ENCODE data around the gene MAST4. TPM values are rescaled to one million over a fixed set of nuclear protein-coding genes. Genes with fewer than 3 reads are reported as not detected.

Gene MAST4
- total and polyA plus RNA-seq, 2 donors (not counting 1 experiment from before 2014, with no cell fraction given): 2.5 to 57.1 TPM

DNA sequence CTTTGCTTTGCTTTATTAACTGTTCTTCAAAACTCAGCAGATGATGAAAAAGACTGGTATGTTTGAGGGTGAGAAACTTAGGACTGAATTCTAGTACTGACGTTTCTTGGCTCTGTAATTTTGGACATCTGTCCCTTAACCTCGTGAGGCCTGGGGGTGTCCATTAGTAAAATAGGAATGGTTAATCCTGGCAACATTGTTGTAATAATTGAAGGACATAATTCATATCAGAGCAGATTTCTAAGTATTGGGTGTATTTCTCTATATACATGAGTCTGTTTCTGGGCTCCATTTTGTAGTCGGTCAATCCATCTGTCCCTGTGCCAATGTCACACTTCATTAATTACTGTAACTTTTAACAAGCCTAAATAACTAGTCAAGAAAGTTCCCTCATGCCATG, 206.7 kb downstream of the MAST4 start:
- H3K27ac ChIP-seq (ENCODE audit: low read length in 2 of 2): no peak overlapping the region
- no peak overlapping the region for H2AFZ ChIP-seq (ENCODE audit: insufficient read depth, low read depth, low read length, poor library complexity, severe bottlenecking)
- H3K4me3 ChIP-seq (ENCODE audit: control extremely low read depth in 1 of 5, extremely low read depth in 1 of 5, insufficient read depth in 1 of 5, low read depth in 2 of 5, low read length in 4 of 5): no peak overlapping the region
- TF ChIP-seq, protein P1, sequence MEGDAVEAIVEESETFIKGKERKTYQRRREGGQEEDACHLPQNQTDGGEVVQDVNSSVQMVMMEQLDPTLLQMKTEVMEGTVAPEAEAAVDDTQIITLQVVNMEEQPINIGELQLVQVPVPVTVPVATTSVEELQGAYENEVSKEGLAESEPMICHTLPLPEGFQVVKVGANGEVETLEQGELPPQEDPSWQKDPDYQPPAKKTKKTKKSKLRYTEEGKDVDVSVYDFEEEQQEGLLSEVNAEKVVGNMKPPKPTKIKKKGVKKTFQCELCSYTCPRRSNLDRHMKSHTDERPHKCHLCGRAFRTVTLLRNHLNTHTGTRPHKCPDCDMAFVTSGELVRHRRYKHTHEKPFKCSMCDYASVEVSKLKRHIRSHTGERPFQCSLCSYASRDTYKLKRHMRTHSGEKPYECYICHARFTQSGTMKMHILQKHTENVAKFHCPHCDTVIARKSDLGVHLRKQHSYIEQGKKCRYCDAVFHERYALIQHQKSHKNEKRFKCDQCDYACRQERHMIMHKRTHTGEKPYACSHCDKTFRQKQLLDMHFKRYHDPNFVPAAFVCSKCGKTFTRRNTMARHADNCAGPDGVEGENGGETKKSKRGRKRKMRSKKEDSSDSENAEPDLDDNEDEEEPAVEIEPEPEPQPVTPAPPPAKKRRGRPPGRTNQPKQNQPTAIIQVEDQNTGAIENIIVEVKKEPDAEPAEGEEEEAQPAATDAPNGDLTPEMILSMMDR (IDR thresholded peaks at IDR 0.05): no peak
- no peak for TF ChIP-seq EZH2 (IDR thresholded peaks at IDR 0.05; ENCODE audit: borderline replicate concordance, insufficient read depth, low read depth, low read length, poor library complexity, severe bottlenecking)
- intact Hi-C loops (cut with micrococcal nuclease): no loop called here
- 88% methylated on average over 1 of the region's 3 CpGs for WGBS (ENCODE audit: insufficient coverage)
- no peak overlapping the region for H3K4me2 ChIP-seq (replicated peaks; ENCODE audit: low read depth, low read length, poor library complexity, severe bottlenecking)
- CTCF ChIA-PET: interaction anchor here (1.3 to 1.4 kb wide), 2 partner anchors 14 to 497 kb away, joined by 3 read pairs; no protein-coding TSS in a partner anchor
- peaks cover 0 to 2% (median 0%) of the 10 kb centered on the region in 4 experiments for H3K27me3 ChIP-seq (replicated peaks in 1 of 4; ENCODE audit: control extremely low read depth in 1 of 4, control insufficient read depth in 3 of 4, insufficient read depth in 4 of 4, low read length in 3 of 4)
- POLR2A ChIA-PET: no interaction called here
- Mint-ChIP-seq H3K27ac (no peak overlapping the region), H3K9me3 (ENCODE audit: insufficient read depth) (no peaks in the 10 kb centered on the region), H3K27me3 (peaks cover 20% of the 10 kb centered on the region), H3K4me1 (no peaks in the 10 kb centered on the region), H3K4me3 (no peak overlapping the region)
- H3K79me2 ChIP-seq (ENCODE audit: control insufficient read depth, insufficient read depth, low read length): no peaks in the 10 kb centered on the region
- H3K9ac ChIP-seq (ENCODE audit: low read length): no peak overlapping the region
- no peaks in the 10 kb centered on the region for H3K36me3 ChIP-seq (replicated peaks in 1 of 2; ENCODE audit: control extremely low read depth in 1 of 2, control insufficient read depth in 1 of 2, extremely low read depth in 1 of 2, insufficient read depth in 2 of 2, low read length in 1 of 2)
- DNase-seq: no peak
- no peaks in the 10 kb centered on the region for H3K9me3 ChIP-seq (ENCODE audit: control extremely low read depth in 1 of 3, control insufficient read depth in 2 of 3, insufficient read depth in 1 of 3, low read length in 2 of 3)
- no peak for ATAC-seq (ENCODE audit: low read depth)
- no peaks in the 10 kb centered on the region for H4K20me1 ChIP-seq (ENCODE audit: control insufficient read depth, insufficient read depth, low read length, poor library complexity, severe bottlenecking)
- no peaks in the 10 kb centered on the region for H3K4me1 ChIP-seq (ENCODE audit: control insufficient read depth in 2 of 2, insufficient read depth in 2 of 2, low read length in 2 of 2)

DNA sequence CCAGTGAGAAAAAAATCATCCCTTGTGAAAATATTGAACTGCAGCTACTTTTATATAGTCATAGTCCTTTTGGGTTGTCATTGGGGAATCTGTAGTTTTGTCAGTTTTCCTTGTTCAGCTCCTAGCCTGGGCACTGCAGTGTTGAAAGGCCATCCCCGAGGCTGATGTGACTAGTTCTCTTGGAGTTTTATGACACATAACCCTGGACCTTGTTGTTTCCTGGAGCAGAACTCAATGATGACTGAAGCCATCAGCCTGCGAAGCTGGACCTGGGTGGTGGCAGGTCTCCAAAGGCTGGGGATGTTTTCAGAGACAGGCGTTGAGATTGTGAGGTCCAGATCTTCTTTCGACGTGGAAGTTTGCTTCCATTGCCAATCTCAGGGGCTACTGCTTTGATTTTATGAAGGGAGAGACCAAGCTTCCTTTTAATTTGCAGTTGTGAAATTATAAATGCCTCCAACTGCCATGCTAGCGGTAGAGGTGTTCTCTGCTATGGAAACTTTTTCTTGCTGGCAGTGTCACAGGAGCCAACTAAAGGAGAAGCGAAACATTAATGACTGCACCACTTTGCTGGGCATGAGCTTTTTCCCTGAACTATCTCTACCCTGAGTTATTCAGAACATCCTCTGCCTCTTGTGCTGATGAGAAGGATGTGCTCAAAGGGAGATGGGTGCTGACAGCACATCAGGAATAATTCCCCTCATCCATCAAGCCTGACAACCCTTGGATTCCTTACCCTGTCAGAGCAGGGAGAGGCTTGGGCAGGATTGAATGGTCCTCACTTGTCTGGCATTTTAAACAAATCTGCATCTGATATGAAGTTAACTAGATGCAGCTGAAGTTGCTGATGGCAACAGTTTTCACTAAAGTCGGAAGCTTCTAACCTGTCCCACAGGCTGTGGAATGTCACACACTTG, 209.6 kb downstream of the MAST4 start:
- H3K9ac ChIP-seq (ENCODE audit: low read length): no peak overlapping the region
- no peaks in the 10 kb centered on the region for H3K9me3 ChIP-seq (ENCODE audit: control extremely low read depth in 1 of 3, control insufficient read depth in 2 of 3, insufficient read depth in 1 of 3, low read length in 2 of 3)
- H3K36me3 ChIP-seq (replicated peaks in 1 of 2; ENCODE audit: control extremely low read depth in 1 of 2, control insufficient read depth in 1 of 2, extremely low read depth in 1 of 2, insufficient read depth in 2 of 2, low read length in 1 of 2): no peaks in the 10 kb centered on the region
- TF ChIP-seq, protein P1 (IDR thresholded peaks at IDR 0.05): no peak
- TF ChIP-seq EZH2 (IDR thresholded peaks at IDR 0.05; ENCODE audit: borderline replicate concordance, insufficient read depth, low read depth, low read length, poor library complexity, severe bottlenecking): no peak
- no peaks in the 10 kb centered on the region for H3K9me3 Mint-ChIP-seq (ENCODE audit: insufficient read depth)
- H4K20me1 ChIP-seq (ENCODE audit: control insufficient read depth, insufficient read depth, low read length, poor library complexity, severe bottlenecking): no peaks in the 10 kb centered on the region
- no peaks in the 10 kb centered on the region for H3K27me3 ChIP-seq (replicated peaks in 1 of 4; ENCODE audit: control extremely low read depth in 1 of 4, control insufficient read depth in 3 of 4, insufficient read depth in 4 of 4, low read length in 3 of 4)
- H3K79me2 ChIP-seq (ENCODE audit: control insufficient read depth, insufficient read depth, low read length): no peaks in the 10 kb centered on the region
- no peak overlapping the region for H3K4me3 Mint-ChIP-seq
- no peak for ATAC-seq (ENCODE audit: low read depth)
- peaks cover 10% of the 10 kb centered on the region for H3K27me3 Mint-ChIP-seq
- H3K27ac Mint-ChIP-seq: no peak overlapping the region
- no peak overlapping the region for H3K4me3 ChIP-seq (ENCODE audit: control extremely low read depth in 1 of 5, extremely low read depth in 1 of 5, insufficient read depth in 1 of 5, low read depth in 2 of 5, low read length in 4 of 5)
- H3K27ac ChIP-seq (ENCODE audit: low read length in 2 of 2): no peak overlapping the region
- intact Hi-C loops (cut with micrococcal nuclease): no loop called here
- H3K4me2 ChIP-seq (replicated peaks; ENCODE audit: low read depth, low read length, poor library complexity, severe bottlenecking): no peak overlapping the region
- ChIA-PET POLR2A (no interaction called here), CTCF (no interaction called here)
- DNase-seq: no peak
- peaks cover 10% of the 10 kb centered on the region for H3K4me1 Mint-ChIP-seq
- 90% methylated on average over 5 of the region's 8 CpGs for WGBS (ENCODE audit: insufficient coverage)
- no peak overlapping the region for H2AFZ ChIP-seq (ENCODE audit: insufficient read depth, low read depth, low read length, poor library complexity, severe bottlenecking)
- H3K4me1 ChIP-seq (ENCODE audit: control insufficient read depth in 2 of 2, insufficient read depth in 2 of 2, low read length in 2 of 2): peaks cover 0 to 3% of the 10 kb centered on the region in 2 donors

All from B cell (primary cell).